Stimulated activated CD8-positive, alpha-beta memory T cell treated with anti-CD3 and anti-CD28 coated beads, Interleukin-12 subunit alpha, Interleukin-12 subunit beta, amount 100 ng/mL, for 24 hours (primary cell): ENCODE measurements around the gene CABP1.
"Not testable (repeated sequence)": the region's sequence is repeated elsewhere in the genome, so short reads cannot be mapped to it uniquely, and the experiment has no call there.

ENCODE experiments used
- DNase-seq: peaks from one replicate; pipeline ENCODE4 v3.0.0-alpha.2; 2020; ENCODE audit errors: extremely low read depth

Gene CABP1

DNA sequence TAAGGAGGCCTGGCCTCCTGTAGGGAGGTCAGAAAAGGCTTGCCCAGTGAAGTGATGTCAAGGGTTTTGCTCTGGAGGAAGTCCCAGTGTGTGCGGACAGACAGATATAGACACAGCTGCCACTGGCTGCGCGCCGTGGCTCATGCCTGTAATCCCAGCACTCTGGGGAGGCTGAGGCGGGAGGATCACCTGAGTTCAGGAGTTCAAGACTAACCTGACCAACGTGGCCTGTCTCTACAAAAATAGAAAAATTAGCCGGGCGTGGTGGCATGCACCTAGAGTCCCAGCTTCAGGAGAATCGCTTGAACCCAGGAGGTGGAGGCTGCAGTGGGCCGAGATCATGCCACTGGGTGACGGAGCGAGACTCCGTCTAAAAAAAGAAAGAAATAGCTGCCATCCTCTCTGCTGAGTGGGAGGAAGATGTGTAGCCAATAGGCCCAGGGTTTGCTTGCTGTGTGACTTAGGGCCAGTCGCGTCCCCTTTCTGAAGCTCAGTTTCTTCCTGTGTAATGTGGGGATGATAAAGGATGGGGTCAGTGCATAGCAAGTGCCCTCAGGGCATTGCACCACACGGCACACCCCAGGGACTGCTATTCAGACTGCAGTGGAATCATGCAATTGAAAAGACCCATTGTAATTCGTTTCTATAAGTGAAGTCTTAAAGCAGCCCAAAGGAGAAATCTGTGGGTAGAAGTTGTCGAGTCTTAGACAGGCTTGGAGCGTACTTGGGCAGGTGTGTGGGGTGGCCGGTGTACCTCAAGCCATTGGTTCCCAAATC, 27.9 kb downstream of the CABP1 start:
- no peak for DNase-seq

- no peak for DNase-seq
Measured at GRCh38 chr12:120668868-120669840, 28.7 kb downstream of the CABP1 start.

DNA sequence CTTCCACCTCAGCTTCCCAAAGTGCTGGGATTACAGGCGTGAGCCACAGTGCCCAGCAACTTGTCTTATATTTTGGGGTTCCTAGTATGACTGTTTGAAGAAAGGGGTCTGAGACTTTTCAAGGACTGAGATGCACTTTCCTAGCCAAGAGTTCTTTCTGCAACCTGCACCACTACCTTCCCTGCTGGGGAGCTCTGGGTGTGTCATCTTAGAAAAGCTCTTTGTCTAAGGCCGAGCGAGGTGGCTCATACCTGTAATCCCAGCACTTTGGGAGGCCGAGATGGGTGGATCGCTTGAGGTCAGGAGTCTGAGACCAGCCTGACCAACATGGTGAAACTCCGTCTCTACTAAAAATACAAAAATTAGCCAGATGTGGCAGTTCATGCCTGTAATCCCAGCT, 29.8 kb downstream of the CABP1 start:
- DNase-seq: not testable (repeated sequence)

DNA sequence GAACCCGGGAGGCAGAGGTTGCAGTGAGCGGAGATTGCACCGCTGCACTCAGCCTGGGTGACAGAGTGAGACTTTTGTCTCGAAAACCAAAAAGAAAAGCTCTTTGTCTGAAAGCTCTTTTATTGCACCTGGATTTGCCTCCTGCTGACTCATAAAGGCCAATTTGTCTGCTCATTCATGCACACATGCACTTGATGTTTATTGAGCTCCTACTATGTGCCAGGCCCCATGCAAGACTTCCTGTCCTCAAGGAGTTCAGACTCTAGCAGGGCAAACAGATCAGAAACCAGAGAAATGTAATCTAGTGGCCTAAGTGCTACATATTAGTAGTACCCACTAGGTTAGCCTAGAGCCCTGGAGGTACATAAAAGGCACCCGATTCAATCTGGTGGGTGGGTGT, 30.2 kb downstream of the CABP1 start:
- DNase-seq: no peak

DNA sequence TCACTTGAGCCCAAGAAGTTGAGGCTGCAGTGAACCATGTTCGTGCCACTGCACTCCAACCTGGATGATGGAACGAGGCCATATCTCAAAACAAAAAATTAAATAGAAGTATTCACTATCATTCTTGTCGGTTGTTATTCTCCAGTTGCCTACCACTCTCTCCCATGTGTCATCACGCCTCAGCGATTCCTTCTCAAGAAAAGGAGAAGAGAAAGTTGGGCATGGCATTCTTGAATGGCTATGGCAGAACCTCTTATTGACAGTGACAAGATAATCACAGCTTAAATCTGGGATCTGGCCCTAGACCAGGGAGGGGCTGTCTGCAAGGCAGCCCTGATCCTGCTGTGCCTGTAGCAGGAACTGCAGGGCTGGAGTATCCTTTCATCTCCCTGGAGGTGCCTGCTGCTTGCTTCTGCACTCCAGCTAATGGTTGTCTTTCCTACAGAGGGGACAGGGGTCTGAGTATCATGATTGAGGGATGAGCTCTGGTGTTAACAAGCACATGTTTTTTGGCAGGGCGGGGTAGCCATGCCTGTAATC, 33.7 kb downstream of the CABP1 start:
- no peak for DNase-seq

GRCh38 chr12:120677765-120678473, 37.5 kb downstream of the CABP1 start:
- no peak for DNase-seq

DNA sequence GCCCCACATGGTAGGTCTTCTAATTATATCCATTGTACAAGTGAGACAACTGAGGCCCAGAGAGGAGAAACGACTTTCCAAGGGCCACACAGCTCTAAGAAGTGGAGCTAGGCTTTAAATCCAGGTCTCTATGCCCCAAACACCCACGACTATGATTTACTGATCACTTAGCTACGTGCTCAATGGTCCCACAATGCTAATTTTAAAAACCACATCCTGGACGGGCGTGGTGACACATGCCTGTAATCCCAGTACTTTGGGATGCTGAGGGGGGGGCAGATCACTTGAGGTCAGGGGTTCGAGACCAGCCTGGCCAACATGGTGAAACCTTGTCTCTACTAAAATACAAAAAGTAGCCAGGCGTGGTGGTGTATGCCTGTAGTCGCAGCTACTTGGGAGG, 38.1 kb downstream of the CABP1 start:
- DNase-seq: no peak

DNA sequence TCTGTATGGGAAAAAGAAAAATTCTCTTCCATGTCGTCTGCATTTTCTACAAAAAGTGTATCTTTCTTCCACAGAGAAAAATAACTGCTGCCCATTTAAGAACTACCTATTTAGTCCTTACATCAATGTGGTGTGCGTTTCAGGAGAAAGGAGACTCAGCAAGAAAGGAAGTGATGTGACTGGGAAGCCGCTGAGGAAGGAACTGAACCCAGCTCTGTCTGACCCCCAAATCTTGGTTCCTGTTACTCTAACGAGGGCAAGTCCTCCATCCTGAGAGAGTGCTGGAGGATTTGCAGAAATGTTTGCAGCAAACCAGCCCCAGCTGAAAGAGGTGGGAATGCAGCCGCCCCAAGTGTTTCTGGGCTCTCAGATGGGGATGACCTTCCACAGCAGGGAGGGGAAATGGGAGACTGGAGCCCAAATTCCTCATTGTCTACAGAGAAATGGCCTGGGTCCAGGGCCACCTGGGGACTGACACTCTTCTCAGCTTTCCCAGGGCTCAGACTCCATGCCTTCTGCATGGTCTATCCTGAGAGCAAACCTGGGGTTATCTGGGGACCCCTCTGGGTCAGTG, 39.8 kb downstream of the CABP1 start:
- no peak for DNase-seq

- no peak for DNase-seq
Measured at GRCh38 chr12:120684523-120684932, 44.1 kb downstream of the CABP1 start.

GRCh38 chr12:120685522-120685921, 45.1 kb downstream of the CABP1 start:
- DNase-seq: no peak

- peak; percentile 92 for DNase-seq
Measured at GRCh38 chr12:120686151-120686689, 45.8 kb downstream of the CABP1 start.

- peak; percentile 97 for DNase-seq
Measured at GRCh38 chr12:120686690-120687577, 46.5 kb downstream of the CABP1 start, which contains the start of gene MLEC. TSS of gene MLEC (plus strand) at chr12:120687149. CDS start at chr12:120687297, 148 bp downstream.

GRCh38 chr12:120687578-120688289, 47.3 kb downstream of the CABP1 start:
- DNase-seq: no peak

- no peak for DNase-seq
Measured at GRCh38 chr12:120688527-120689071, 48.2 kb downstream of the CABP1 start.

DNA sequence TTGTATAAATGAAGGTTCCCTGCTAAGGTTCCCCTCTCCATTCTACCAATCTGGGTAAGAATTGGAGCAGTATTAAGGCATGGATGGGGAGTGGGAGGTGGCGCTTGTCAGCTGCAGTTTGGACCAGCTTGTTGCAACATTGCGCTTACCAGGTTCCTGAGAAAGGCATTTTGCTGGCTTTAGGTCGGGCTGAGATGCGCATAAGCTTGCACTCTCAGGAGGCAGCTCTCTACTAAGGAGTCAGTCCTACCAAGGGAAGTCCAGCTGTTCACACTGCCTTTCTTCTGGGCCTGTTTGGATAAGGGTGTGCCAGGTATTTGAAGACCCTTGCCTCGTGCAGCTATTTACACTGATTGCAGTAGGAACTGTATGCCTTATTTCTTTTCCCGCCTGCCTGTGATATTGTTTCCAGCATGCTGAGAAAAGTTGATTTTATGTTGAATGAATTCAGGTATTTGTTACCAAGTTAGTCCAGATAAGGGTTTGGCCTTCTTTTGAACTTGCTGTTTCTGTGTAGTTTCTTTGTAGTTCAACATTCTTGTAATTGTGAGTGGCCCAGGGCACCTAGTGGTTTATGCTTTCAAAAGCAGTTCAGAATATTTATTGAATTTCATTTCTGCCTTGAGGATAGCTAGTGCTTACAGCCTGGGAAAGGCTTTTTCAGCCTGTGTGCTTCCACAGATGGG, 49.1 kb downstream of the CABP1 start:
- DNase-seq: no peak

DNA sequence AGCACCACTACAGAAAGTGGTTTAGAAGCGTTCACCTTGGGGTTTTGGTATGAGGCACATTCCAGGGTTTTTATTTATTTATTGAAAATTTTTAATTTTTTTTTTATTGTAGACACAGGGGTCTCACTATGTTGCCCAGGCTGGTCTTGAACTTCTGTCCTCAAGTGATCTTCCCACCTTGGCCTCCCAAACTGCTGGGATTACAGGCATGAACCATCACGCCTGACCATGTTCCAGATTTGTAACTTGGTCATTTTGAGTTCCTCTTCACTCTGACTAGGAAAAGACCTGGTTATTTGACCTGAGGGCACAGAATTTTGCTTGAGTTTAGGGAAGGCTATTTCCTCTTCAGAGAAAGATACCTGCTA, 49.6 kb downstream of the CABP1 start:
- no peak for DNase-seq

- no peak for DNase-seq
Measured at GRCh38 chr12:120690978-120691377, 50.6 kb downstream of the CABP1 start.

- no peak for DNase-seq
Measured at GRCh38 chr12:120692524-120693033, 52.2 kb downstream of the CABP1 start.
